Activated naive CD8-positive, alpha-beta T cell (primary cell): ENCODE data around the gene DLST.

Experiments used
- H3K27ac Mint-ChIP-seq: one replicate; pipeline ENCODE4 v1.8.0; 2021; ENCODE audit warnings: mixed read lengths
- H3K27me3 Mint-ChIP-seq: one replicate; pipeline ENCODE4 v1.8.0; 2021; ENCODE audit warnings: mixed read lengths
- H3K36me3 Mint-ChIP-seq: one replicate; pipeline ENCODE4 v1.8.0; 2021; ENCODE audit warnings: mixed read lengths
- H3K4me1 Mint-ChIP-seq: one replicate; pipeline ENCODE4 v1.8.0; 2021; ENCODE audit warnings: low read depth, mixed read lengths
- H3K4me3 Mint-ChIP-seq: one replicate; pipeline ENCODE4 v1.8.0; 2021; ENCODE audit warnings: mild to moderate bottlenecking, mixed read lengths
- H3K9me3 Mint-ChIP-seq: one replicate; pipeline ENCODE4 v1.8.0; 2021; ENCODE audit warnings: low read depth, mixed read lengths

Gene DLST

DNA sequence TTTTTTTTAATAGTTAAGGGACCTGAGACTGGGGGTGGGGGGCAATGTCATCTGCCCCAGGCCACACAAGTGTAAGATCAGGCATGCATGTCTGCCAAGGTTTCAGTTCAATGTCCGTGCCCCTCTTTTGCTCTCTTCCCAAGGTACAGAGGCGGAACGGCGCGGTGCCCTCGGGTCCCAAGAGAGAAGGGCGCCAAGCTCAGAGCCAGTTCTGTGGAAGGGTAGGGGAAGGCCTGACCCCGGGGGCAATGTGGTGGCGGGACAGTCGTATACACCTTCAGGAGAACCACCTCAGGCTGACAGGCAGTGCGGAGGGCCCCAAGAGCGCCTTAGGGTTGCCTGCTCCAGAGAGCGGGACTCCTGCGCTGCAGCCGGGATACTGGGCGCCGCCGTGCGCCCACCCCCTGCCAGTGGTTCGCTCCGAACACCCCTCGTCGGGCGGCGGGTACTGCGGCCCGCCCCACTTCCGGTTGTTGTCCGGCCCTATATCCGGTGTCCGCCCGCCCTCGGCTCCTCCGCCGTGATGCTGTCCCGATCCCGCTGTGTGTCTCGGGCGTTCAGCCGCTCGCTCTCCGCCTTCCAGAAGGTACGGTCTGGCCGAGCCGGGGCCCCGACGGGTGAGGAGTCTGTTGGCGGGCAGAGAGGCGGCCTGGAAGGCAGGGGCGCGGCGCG is at the start of gene DLST:
Gene DLST, plus strand, starts transcription at position 486 of the 672 bp plus-strand sequence. Its CDS starts 38 bp downstream, at position 524.
- Mint-ChIP-seq H3K4me1 (peaks cover 66% of the 10 kb centered on the region), H3K36me3 (no peaks in the 10 kb centered on the region)

GRCh38 chr14:74832849-74833248 is 48.9 kb upstream of the DLST start:
- Mint-ChIP-seq H3K4me3 (no peak overlapping the region), H3K4me1 (peaks cover 39% of the 10 kb centered on the region), H3K27ac (no peak overlapping the region), H3K36me3 (peaks cover 10% of the 10 kb centered on the region), H3K9me3 (no peaks in the 10 kb centered on the region), H3K27me3 (no peaks in the 10 kb centered on the region)

More for the DNA sequence above, at the start of gene DLST:
- Mint-ChIP-seq H3K9me3 (no peaks in the 10 kb centered on the region), H3K4me3 (peak within 1 kb of the TSS; percentile 100), H3K27me3 (no peaks in the 10 kb centered on the region), H3K27ac (peak within 1 kb of the TSS; percentile 99)

- no peaks in the 10 kb centered on the region for H3K27me3 Mint-ChIP-seq
- H3K27ac Mint-ChIP-seq: peak overlapping the region; percentile 97
- peak overlapping the region; percentile 31 for H3K4me3 Mint-ChIP-seq
- no peaks in the 10 kb centered on the region for H3K9me3 Mint-ChIP-seq
- H3K36me3 Mint-ChIP-seq: peaks cover 9% of the 10 kb centered on the region
- peaks cover 56% of the 10 kb centered on the region for H3K4me1 Mint-ChIP-seq
These were observed 46.9 kb upstream of the DLST start for GRCh38 chr14:74834692-74835392.

DNA sequence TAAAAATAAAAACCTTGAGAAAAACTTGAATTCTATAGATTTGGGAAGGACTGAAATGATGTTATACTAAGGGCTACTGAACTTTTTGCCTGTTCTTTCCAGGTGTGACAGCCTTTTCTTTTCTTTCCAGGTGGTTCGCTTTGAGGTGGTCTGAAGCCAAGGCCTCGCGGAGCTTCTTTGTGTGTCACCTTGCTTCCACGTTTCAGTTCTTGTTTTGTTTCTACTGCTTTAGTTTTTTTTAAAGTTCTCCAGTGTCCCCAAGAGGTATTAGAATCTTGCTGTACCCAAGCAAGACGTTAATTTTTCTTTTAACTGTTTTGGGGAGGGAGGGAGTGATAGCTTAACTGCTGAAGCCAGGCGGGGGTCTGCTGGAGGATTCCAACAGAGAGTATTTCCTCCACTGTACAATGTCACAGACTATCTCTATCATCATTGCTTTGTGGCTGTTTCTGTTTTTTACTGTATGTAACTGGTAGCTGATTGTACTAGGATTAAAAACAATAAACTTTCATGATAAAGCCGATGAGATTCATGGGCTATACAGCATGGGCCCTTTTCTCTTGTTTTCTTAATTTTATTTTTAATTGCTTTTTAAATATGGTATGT is 46.0 kb upstream of the DLST start:
- Mint-ChIP-seq H3K27ac (peak overlapping the region; percentile 97), H3K4me3 (peak overlapping the region; percentile 69), H3K36me3 (peaks cover 3% of the 10 kb centered on the region), H3K27me3 (no peaks in the 10 kb centered on the region), H3K4me1 (peaks cover 62% of the 10 kb centered on the region), H3K9me3 (no peaks in the 10 kb centered on the region)

DNA sequence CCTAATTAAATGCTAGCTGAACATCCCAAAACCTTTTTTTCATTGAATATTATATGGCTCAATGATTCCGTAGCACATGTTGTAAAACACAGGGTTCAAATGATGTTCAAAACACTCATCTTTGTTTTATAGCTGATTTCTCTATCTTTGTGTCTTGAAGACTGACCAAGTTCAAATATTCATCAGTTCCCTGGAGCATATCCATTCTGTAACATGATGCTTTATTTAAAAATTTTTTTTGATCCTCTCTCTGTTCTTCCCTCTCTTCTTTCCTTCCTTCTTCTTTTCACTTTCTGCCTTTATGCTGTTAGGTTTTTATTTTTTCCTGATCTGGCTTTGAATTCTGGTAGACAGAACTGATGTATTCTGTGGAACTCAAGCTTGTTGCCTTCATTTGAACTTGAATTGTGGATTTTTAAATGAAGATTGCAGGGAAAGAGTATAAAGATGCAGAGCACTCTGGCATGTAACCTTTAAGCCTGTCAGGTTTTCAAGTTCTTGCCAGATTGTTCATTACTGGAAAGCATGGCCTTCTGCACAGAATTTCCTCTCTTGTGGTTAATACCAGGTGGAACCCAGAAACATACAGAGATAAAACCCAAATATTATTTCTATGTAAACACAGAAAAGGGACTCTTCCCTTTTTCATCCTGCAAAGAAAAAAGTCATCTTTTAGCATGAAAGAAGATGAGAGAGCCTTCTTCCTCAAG is 45.3 kb upstream of the DLST start:
- peak overlapping the region; percentile 97 for H3K27ac Mint-ChIP-seq
- peaks cover 3% of the 10 kb centered on the region for H3K36me3 Mint-ChIP-seq
- peak overlapping the region; percentile 71 for H3K4me3 Mint-ChIP-seq
- H3K9me3 Mint-ChIP-seq: no peaks in the 10 kb centered on the region
- no peaks in the 10 kb centered on the region for H3K27me3 Mint-ChIP-seq
- H3K4me1 Mint-ChIP-seq: peaks cover 68% of the 10 kb centered on the region

DNA sequence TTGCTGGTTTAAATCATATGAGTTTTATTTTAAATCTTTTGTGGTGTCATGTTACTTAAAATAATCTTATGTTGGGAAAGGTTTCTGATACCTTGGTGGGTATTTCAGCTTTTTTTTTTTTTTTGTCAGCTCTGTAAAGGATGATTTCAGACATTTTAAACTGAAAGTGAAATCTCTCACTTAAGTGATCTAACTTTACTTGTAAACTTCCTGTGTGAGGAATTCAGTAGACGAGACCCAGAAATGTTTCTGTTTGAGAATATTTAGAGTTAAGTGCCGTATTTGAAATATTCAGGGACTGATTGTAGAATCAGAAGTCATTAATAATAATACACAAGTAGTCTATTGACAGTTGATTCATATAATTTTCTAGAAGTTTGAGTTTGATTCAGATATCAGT is 43.5 kb upstream of the DLST start:
- Mint-ChIP-seq H3K27ac (peak overlapping the region; percentile 88), H3K27me3 (no peaks in the 10 kb centered on the region), H3K9me3 (no peaks in the 10 kb centered on the region), H3K4me3 (peak overlapping the region; percentile 65), H3K4me1 (peaks cover 82% of the 10 kb centered on the region), H3K36me3 (peaks cover 4% of the 10 kb centered on the region)

- Mint-ChIP-seq H3K27me3 (no peaks in the 10 kb centered on the region), H3K4me3 (no peak overlapping the region), H3K9me3 (no peaks in the 10 kb centered on the region), H3K36me3 (peaks cover 2% of the 10 kb centered on the region), H3K27ac (peak overlapping the region; percentile 91), H3K4me1 (peaks cover 71% of the 10 kb centered on the region)
These were observed 41.1 kb upstream of the DLST start for GRCh38 chr14:74840603-74841030.

DNA sequence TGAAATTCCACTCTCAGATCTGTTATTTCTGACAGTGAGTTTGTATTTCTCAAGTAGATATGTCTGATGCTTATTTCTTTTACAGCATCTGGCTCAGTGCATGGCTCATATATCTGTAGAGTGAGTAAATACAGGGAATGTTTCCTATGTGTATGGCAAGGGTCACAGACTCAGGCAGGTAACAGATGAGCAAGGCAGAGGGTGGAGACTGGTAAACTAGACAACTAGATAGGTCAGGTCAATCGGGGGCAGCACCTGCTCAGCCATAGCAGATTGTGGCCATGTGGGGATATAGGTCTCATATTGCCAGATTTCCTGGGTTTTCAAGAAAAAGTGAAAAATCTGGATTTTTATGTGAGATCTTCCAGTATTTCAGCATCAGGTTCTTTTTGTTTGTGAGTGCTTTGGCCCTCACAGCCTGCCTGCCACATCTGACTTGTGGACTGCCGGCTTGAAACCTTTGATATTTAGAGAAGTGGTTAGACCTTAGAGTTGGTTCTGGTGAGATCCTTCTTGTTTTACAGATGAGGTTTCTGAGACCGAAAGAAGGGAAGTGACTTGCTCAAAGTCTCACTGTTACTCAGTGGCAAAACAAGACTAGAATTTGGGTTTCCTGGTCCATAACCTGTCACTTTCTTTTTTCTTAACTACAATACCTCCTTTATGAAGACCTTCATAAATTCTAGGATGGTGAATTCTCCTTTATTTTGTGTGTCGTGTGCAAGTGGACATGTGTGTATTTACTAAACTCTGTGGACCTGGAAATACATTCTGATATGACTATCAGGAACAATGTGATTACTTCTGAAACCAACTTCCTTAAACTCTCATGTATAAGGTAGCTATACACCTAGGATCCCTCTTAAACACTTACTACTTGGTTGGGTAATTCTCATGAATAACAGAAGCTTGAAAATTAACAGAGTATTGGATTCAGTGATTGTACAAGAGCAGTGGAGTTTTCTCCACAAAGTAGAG is 40.2 kb upstream of the DLST start:
- Mint-ChIP-seq H3K27me3 (no peaks in the 10 kb centered on the region), H3K4me3 (peak overlapping the region; percentile 49), H3K4me1 (peaks cover 62% of the 10 kb centered on the region), H3K9me3 (no peaks in the 10 kb centered on the region), H3K36me3 (peaks cover 2% of the 10 kb centered on the region), H3K27ac (peak overlapping the region; percentile 91)

- no peak overlapping the region for H3K4me3 Mint-ChIP-seq
- H3K27me3 Mint-ChIP-seq: no peaks in the 10 kb centered on the region
- peaks cover 46% of the 10 kb centered on the region for H3K4me1 Mint-ChIP-seq
- no peaks in the 10 kb centered on the region for H3K9me3 Mint-ChIP-seq
- H3K36me3 Mint-ChIP-seq: peaks cover 2% of the 10 kb centered on the region
- H3K27ac Mint-ChIP-seq: peak overlapping the region; percentile 16
These were observed 38.1 kb upstream of the DLST start for GRCh38 chr14:74843653-74844052.

DNA sequence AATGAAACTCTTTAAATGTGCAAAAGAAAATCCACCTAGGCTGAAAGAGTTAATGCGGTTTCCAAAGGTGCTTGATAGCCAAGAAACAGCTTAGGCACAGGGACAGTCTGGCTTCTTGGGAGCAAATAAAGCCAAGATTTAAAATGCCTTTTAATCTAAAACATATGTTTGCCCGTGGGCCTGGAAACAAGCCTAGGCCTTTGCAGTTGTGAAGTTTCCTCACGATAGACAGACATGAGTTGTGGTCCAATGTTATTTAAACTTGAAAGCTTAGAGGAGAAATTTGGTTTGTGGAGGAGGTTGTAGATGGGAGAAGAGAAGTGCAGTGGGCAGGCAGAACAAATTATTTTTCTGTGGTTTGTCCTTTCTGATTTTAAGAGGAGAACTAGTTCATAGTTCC is 35.5 kb upstream of the DLST start:
- Mint-ChIP-seq H3K27ac (peak overlapping the region; percentile 7), H3K36me3 (peaks cover 2% of the 10 kb centered on the region), H3K4me1 (peaks cover 32% of the 10 kb centered on the region), H3K9me3 (no peaks in the 10 kb centered on the region), H3K27me3 (no peaks in the 10 kb centered on the region), H3K4me3 (no peak overlapping the region)

DNA sequence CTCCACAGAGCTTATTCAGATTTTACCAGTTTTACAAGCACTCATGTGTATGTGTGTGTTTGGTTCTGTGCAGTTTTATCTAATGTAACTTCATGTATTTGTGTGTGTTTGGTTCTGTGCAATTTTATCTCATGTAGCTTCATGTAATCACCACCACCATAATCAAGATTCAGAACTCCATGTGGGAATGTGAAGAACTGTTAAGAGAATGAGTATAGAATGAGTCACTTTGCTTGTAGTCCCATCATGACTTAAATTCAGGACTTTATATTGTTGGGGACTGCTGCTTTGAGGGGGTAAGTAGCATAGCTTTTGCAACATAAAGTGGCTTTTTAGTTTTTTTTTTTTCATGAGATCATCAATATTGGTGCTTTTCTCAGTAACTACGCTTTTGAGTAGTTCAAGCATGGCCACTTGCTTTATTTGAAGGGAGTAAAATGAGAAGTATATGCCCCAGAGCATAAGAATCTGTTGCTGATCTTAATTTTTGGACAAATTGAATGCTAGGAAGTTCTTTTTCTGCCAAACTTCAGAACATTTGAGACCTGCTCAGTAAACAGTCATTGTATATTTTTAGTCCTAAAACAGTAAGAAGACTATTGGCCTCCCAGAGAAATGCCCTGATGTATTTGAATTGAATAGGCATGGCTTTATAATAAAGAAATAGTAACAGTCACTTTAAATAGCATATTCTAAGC is 34.6 kb upstream of the DLST start:
- Mint-ChIP-seq H3K4me3 (no peak overlapping the region), H3K36me3 (no peaks in the 10 kb centered on the region), H3K27ac (peak overlapping the region; percentile 25), H3K4me1 (peaks cover 22% of the 10 kb centered on the region), H3K27me3 (no peaks in the 10 kb centered on the region), H3K9me3 (no peaks in the 10 kb centered on the region)

DNA sequence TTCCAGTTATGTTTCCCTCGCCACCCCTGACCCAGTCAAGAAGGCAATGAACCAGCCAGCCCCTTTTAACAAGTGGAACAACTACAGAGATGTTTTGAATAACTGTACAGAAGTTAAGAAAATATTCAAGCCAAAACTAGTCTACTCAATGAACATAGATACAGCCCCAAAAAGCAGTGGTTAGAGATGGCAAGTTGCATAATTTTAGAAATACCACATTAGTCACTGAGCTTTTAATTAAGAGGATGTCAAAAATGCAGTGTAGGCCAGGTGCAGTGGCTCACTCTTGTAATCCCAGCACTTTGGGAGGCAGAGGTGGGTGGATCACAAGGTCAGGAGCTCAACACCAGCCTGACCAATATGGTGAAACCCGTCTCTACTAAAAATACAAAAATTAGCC is 32.9 kb upstream of the DLST start:
- no peaks in the 10 kb centered on the region for H3K27me3 Mint-ChIP-seq
- no peaks in the 10 kb centered on the region for H3K9me3 Mint-ChIP-seq
- peaks cover 27% of the 10 kb centered on the region for H3K4me1 Mint-ChIP-seq
- no peak overlapping the region for H3K4me3 Mint-ChIP-seq
- H3K27ac Mint-ChIP-seq: no peak overlapping the region
- H3K36me3 Mint-ChIP-seq: no peaks in the 10 kb centered on the region

DNA sequence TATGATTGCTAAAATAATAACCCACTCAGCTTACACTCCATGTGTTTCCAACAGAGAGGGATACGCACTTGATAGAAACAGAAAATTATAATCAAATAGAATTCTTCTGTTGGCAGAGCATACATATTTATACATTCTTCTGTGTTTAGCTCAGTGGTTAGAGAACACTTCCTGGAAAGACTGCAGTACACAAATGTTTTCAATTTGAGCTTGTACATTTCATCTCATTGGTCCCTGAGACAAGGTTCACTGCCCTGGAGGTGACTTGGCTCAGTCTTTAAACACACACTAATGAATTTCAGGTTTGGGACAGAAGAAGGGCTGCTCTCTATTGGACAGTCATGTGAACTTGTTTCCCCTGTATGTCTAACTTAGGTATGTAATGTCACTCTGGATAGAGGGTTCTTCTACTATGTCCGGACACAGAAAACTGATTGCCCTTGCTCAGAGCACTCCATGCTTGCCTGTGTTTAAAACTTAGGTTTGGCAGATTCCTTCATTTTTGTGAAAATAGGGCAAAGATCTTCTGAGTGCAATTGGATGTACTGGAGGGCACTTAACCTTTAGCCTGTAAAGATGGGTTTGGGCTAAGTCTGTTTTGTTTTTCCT is 28.7 kb upstream of the DLST start:
- no peak overlapping the region for H3K4me3 Mint-ChIP-seq

More for the DNA sequence above, 28.7 kb upstream of the DLST start:
- Mint-ChIP-seq H3K36me3 (no peaks in the 10 kb centered on the region), H3K4me1 (peaks cover 43% of the 10 kb centered on the region), H3K27ac (peak overlapping the region; percentile 41), H3K9me3 (no peaks in the 10 kb centered on the region), H3K27me3 (no peaks in the 10 kb centered on the region)
